Adipose tissue (tissue), 3 donors: Measurements from ENCODE around the gene RERE. TPM values are rescaled to one million over a fixed set of nuclear protein-coding genes. Genes with fewer than 3 reads are reported as not detected.
"Not testable (repeated sequence)": the region's sequence is repeated elsewhere in the genome, so short reads cannot be mapped to it uniquely, and the experiment has no call there.

ENCODE experiments used
- H3K27ac ChIP-seq: one replicate; pipeline ENCODE4 v1.5.1; 2013; ENCODE audit warnings: low read depth, low read length
- WGBS, 3 donors: extraction: QIAGEN DNeasy Blood & Tissue Kit; methylation state at CpG; one replicate each; pipeline ENCODE4 v1.1.7; 2013; 5-methylcytosine and 5-hydroxymethylcytosine counted together
- polyA plus RNA-seq, 3 donors: library from polyadenylated mRNA; stranded (reverse); fragments of 200-250 nt; gene quantifications; one replicate each; pipeline ENCODE4 v1.2.3, GENCODE V29; 2013
- donor health status: healthy with polysubstance abuse.
- donor health status: Bipolar disorder and iron deficiency.
- donor health status: healthy.

Gene RERE
- polyA plus RNA-seq, 3 donors: 15.8 to 40.7 (median 39.6) TPM

DNA sequence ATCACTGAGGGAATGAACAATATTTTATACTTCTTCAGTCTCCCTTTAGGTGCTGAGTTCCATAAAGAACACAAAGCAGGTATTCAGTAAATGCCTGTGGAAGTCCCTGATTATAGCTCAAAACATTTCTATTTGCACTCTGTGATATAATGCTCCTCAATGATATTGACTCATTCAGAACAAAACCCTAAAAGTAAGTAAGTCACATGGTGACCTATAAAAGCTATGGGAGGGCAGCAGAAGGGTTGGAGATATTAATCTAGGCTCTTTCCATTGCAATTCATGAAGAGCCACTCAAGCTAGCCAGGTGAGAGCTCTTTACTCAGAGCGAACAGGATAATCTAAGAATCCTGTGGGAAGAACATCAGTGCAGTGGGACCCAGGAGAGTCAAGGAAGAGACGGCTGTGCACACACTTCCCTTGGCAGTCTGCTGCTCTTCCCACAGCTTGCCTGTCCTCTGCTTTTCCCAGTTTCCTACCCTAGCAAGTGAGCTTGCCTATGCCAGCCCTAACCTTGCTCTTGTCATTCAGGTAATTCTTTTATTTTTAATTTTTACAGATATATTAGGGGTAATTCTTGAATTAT lies 197.4 kb downstream of the RERE start:
- not testable (repeated sequence) for H3K27ac ChIP-seq
- WGBS, 3 donors: 53 to 71% (median 64%) methylated on average over 2 of the region's 2 CpGs

DNA sequence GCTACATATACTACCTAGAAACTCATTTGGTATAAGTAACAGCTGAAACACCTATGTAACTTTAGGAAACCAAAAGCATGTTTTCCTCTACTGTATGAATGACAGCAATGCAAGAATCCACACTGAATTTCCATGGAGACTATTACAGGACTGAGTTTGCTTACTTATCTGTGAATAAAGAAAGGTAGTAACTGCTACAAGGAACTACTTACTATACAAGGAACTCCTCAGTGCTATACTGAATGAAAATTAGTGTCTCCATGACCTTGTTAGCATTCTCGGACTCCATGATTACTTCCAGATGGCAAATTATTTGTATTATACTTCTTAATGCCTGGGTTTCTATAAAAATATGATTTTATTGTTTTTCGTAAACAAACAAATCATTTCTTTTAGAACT lies 198.0 kb downstream of the RERE start:
- not testable (repeated sequence) for H3K27ac ChIP-seq
- WGBS, 3 donors: 61 to 93% (median 69%) methylated on average over 2 of the region's 2 CpGs

- 85 to 90% (median 87%) methylated on average over 8 of the region's 8 CpGs for WGBS, 3 donors
- H3K27ac ChIP-seq: not testable (repeated sequence)
Measured at GRCh38 chr1:8616791-8617190, 200.6 kb downstream of the RERE start.

DNA sequence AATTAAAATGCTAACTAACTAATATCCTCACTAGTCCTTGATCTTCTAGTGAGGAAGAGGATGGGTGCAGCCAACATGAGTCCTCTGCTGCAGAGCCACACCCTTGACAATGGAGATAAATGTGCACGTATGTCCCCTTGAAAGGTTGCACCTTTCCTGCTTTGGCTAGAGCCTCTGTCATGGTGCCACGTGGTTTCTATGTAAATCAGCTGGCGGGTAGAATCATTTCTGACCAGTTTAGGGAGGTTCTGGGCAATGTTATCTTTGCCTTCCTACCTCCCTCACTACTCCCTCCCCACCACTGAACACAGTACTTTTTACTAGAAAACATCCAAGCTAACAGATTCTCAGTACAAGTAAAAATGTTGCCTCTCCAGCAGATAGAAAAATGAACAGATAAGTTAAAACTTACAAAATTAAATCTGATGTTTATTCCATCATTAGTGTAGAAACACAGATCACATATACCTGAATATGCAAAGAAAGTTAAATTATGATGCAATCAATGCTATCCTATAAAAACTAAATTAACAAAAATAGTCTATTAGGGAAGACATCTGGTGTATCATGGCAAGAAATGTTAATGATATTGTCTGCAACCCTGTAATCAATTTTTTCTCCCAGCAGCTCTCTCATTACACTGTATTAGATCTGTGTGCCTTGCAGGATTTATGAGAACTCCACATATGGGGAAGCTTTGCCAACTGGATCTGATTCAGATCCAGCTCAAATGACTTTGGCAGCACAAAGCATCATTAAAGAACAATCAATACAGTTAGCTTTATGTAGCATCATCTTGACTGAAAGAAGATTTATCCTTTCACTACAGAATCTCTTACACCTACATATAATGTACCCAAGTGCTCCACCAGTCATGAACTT lies 205.6 kb downstream of the RERE start:
- H3K27ac ChIP-seq: not testable (repeated sequence)
- 48 to 70% (median 70%) methylated on average over 3 of the region's 3 CpGs for WGBS, 3 donors

DNA sequence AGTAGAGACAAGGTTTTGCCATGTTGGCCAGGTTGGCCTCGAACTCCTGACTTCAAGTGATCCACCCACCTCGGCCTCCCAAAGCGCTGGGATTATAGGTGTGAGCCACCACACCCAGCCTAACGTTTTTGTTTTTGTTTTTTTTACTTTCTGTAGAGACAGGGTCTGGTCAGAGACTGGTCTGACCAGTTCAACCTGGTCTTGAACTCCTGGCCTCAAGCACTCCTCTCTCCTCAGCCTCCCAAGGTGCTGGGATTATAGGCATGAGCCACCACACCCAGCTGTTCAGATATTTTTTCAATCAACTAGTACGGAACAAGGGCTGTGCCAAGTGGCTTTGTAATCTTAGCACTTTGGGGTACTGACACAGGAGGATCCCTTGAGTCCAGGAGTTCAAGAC lies 209.5 kb downstream of the RERE start:
- 88 to 96% (median 92%) methylated on average over 5 of the region's 5 CpGs for WGBS, 3 donors
- H3K27ac ChIP-seq: no peak overlapping the region

DNA sequence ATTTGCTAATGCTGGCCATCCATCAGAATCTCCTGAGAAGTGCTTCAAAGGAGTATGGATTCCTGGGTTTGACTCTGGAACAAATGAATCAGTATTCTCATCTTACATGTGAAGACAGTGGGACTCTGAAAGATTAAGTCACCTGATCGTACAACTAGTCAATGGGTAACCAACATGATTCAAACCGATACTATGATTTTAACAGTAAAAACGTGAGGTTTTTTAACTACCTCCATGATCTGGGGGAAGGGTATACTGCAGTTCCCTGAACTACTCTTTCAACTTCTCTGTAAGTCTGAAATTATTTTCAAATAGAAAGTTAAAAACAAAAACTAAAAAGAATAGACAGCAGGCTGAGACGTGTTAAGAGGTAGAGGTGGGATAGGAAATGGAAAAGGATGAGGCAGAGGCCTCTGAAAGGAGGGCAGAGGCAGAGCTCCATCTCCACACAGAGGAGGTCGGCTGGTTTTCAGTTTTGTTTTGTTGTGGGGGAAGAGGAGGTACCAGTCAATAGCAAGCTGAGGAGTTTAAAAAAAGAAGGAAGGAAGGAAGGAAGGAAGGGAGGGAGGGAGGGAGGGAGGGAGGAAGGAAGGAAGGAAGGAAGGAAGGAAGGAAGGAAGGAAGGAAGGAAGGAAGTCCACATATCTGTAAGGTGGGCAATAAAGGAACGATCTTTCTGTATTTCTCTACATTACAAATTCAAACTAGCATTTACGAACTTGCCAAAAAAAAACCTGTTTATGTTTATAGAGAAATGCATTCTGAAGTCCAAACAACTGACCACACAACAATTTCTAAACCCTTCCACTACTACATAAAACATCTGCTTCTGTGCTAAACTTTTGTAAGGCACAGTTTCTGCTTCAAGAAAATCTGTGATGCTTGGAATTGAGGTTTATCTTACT lies 213.1 kb downstream of the RERE start:
- H3K27ac ChIP-seq: no peak overlapping the region
- WGBS, 3 donors: 54 to 69% (median 56%) methylated on average over 7 of the region's 7 CpGs

DNA sequence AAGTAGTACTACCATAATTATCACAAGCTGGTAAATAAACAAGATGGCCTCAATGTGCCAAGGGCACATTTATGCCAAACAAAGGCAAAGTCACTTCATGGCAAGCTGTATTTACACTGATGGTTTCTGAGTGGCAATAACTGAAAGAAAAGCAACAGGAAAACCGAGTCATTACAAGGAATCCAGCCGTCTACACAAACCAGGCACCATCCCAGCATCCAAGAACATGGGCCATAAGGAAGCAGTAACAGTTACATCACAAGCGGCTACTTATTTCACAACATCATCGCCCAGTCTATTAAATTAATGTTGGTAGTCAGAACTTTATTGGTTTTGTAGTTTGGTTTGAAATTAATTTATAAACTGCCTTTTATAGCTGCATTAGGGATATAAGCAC lies 214.2 kb downstream of the RERE start:
- H3K27ac ChIP-seq: no peak overlapping the region
- 63 to 90% (median 68%) methylated on average over 4 of the region's 4 CpGs for WGBS, 3 donors

GRCh38 chr1:8602471-8603219 lies 214.8 kb downstream of the RERE start:
- 68 to 78% (median 76%) methylated on average over 5 of the region's 5 CpGs for WGBS, 3 donors
- no peak overlapping the region for H3K27ac ChIP-seq

DNA sequence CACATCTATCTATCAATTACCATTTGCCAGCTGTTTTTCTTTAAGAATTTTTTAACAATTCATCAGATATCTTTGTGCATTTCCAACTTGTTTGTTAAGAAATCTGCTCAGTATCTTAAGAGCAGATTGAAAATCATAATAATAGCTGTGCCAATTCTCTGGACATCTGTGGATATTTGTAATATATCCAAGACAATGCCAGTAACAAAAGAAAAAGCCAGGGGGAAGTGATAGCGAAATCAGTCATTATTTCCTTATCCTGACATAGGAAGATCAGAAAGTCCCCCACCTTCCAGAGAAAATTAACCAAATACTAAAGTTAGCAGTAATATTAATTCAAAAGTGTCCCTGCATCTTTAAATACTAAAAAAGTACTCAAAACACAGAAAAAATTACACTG lies 217.1 kb downstream of the RERE start:
- H3K27ac ChIP-seq: no peak overlapping the region
- 53 to 74% (median 56%) methylated on average over 1 of the region's 1 CpG for WGBS, 3 donors

GRCh38 chr1:8599646-8600212 lies 217.7 kb downstream of the RERE start:
- WGBS, 3 donors: 84 to 98% (median 94%) methylated on average over 6 of the region's 6 CpGs
- no peak overlapping the region for H3K27ac ChIP-seq

GRCh38 chr1:8598783-8599182 lies 218.7 kb downstream of the RERE start:
- H3K27ac ChIP-seq: no peak overlapping the region
- 61 to 80% (median 68%) methylated on average over 4 of the region's 4 CpGs for WGBS, 3 donors

GRCh38 chr1:8598060-8598724 lies 219.2 kb downstream of the RERE start:
- H3K27ac ChIP-seq: no peak overlapping the region
- 19 to 50% (median 30%) methylated on average over 15 of the region's 15 CpGs for WGBS, 3 donors

DNA sequence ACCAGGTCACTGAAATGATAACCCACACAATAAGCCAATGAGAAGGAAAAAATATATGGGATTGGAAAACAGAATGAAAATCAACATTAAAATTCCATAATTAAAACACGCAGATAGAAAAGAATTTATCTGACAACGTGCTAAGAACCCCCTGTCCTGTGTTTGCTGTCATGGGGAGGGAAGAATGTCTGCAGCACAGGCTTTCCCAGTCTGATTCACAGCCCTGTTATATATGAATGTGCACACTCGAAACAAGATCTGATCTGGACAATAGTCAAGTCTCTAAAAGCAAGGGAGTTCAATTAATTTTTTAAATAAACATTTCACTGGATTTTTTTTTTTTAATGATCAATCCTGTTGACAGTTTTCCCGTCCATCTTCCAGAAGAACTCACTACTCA lies 220.0 kb downstream of the RERE start:
- 26 to 74% (median 67%) methylated on average over 4 of the region's 4 CpGs for WGBS, 3 donors
- H3K27ac ChIP-seq: no peak overlapping the region

- WGBS, 3 donors: 22 to 62% (median 62%) methylated on average over 1 of the region's 1 CpG
Measured at GRCh38 chr1:8595941-8596340, 221.5 kb downstream of the RERE start.

GRCh38 chr1:8595332-8595731 lies 222.1 kb downstream of the RERE start:
- H3K27ac ChIP-seq: no peak overlapping the region

More at GRCh38 chr1:8595941-8596340, 221.5 kb downstream of the RERE start:
- H3K27ac ChIP-seq: no peak overlapping the region

- 92 to 94% (median 94%) methylated on average over 3 of the region's 3 CpGs for WGBS, 3 donors
- H3K27ac ChIP-seq: not testable (repeated sequence)
Measured at GRCh38 chr1:8593292-8593691, 224.1 kb downstream of the RERE start.

DNA sequence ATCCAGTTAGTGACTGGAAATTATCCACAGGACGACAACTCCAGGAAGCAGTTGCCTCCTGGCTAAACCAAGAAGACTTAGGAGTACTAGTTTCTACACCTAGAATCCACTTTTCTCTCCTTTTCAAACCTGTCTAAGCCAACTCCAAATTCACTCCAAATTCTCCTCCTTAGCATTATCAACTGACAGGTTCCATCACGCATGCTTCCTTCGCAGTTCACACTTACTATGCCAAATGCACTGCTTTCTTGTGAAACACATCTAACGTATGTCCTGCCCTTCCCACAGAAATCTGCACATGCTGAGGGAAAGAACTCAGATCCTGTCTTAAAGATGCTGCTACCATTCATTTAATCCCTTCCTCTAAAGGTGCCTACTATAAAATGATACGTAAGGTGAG lies 225.9 kb downstream of the RERE start:
- H3K27ac ChIP-seq: no peak overlapping the region
- 89 to 91% (median 90%) methylated on average over 5 of the region's 5 CpGs for WGBS, 3 donors
